Medulla oblongata (tissue), 1 donor: ENCODE data around the gene CRYZL1.

Experiments used
- DNase-seq: peaks from one replicate; pipeline ENCODE4 v3.0.0-alpha.2; 2015; ENCODE audit errors: extremely low spot score

The CRYZL1 gene

GRCh38 chr21:33661146-33661545 lies 19.6 kb upstream of the CRYZL1 start:
- DNase-seq = no peak

DNA sequence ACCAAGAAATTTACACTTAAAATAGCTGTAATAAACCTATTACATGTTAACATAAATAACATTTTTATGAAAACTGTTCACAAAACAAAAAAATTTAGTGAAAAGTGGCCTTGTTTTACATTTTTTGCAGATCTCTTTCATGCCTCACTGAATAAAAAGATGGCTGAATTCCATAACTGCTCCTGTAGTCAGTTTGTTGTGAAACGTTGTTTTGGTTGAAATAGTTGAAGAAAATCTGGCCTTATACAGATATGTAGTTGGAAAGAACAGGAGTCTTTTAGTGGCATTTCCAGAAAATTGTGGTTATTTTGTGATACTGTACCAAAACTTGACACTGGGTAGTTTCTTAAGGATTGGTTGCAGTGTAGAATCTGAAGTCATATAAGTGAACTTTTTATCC lies 18.9 kb upstream of the CRYZL1 start:
- DNase-seq = no peak

DNA sequence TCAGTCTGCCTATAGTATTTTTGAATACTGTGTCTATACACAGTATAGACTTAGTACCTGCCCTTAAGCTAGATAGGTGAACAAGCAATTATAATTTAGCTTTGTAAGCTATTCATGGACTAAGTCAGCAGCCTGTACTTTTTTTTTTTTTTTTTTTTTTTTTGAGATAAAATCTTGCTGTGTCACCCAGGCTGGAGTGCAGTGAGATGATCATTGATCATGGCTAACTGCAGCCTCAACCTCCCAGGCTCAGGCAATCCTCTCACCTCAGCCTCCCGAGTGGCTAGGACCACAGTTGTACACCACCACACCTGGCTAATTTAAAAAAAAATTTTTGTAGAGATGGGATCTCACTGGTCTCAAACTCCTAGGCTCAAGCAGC lies 18.0 kb upstream of the CRYZL1 start:
- DNase-seq = no peak

GRCh38 chr21:33658919-33659567 lies 17.5 kb upstream of the CRYZL1 start:
- DNase-seq = no peak

DNA sequence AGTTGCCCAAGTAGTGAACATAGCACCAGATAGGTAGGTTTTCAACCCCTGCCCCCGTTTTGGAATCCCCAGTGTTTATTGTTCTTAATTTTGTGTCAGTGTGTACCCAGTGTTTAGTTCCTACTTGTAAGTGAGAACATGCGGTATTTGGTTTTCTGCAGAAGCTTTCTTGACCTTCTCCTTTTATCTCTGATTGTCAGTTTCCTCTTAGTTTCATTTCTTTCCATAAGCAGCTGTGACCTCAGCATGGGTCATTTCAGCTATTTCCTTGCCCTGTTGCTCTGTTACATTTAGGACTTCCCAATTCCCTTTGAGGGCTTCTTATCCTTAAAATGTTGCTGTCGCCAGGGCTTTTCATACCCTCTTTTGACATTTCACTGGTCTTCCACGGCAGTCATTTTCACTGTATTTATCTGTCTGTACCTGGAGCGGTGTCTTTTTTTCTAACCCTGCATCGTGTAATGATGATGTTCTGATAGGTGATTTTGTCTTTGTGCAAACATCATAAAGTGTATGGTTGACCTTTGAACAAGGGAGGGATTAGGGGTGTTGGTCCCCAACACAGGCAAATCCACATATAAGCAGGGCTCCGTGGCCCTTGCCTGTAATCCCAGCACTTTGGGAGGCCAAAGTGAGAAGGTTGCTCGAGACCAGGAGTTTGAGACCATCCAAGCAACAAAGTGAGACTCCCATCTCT lies 15.7 kb upstream of the CRYZL1 start:
- DNase-seq = peak; percentile 22

DNA sequence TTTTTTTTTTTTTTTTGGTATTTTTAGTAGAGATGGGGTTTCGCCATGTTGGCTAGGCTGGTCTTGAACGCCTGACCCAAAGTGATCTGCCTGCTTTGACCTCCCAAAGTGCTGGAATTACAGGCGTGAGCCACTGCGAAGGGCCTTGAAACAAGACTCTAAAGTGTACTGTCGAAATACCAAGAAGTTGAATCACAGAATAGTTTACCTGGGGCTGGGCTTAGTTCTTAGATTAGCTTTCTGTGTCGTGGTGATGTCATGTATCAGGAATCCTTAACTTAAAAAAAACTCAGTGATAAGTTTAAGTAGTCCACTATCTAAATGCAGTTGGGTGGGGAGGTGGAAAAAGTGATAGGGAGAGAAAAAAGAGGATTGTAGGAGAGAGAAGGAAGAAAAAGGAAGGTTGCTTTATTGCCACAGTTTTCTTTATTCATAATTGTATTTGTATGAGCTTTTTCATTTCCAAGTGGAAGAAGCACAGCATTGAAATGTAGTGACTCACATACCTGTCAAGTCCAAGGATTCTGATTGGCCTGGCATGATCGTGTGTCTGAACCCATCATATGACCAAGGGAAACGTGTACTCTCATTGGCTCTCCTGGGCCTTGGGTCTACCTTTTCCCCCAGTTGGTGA lies 14.2 kb upstream of the CRYZL1 start:
- DNase-seq = no peak

DNA sequence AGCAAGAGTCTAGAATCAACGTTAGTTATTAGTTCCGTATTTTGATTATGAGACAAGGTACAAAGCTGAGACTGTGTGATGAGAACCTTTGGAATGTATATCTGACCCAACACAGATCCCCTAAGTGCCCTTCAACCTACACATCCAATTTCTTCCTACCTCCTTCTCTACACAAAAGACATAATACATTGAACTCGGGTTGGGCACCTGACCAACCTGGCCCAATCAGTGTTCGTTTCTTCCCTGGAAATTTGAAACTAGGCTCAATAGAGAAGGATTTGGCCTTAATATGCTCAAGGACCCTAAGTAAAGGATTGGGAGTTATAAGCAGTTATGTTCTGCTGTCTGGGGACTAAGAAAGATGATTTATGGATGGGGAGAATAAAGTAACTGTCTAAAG lies 12.9 kb upstream of the CRYZL1 start:
- DNase-seq = no peak

GRCh38 chr21:33651965-33652680 lies 10.6 kb upstream of the CRYZL1 start:
- no peak for DNase-seq

- DNase-seq = no peak
Measured at GRCh38 chr21:33650929-33651509, 9.5 kb upstream of the CRYZL1 start.

GRCh38 chr21:33650230-33650629 lies 8.7 kb upstream of the CRYZL1 start:
- DNase-seq = no peak

- DNase-seq = no peak
Measured at GRCh38 chr21:33648555-33648954, 7.0 kb upstream of the CRYZL1 start.

DNA sequence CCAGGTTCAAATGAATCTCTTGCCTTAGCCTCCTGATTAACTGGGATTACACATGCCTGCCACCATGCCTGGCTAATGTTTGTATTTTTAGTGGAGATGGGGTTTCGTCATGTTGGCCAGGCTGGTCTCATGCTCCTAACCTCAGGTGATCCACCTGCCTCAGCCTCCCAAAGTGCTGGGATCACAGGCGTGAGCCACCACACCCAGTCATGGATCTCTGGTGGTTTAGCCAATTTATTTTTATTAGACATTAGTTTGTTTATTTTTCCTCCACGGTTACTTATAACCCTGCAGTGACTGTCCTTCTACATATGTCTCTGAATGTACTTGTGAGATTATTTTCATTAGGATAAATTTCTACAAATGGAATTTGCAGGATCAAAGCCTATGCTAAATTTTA lies 6.0 kb upstream of the CRYZL1 start:
- DNase-seq = no peak

GRCh38 chr21:33645730-33646129 lies 4.2 kb upstream of the CRYZL1 start:
- DNase-seq = no peak

- no peak for DNase-seq
Measured at GRCh38 chr21:33644383-33645074, 3.0 kb upstream of the CRYZL1 start.

DNA sequence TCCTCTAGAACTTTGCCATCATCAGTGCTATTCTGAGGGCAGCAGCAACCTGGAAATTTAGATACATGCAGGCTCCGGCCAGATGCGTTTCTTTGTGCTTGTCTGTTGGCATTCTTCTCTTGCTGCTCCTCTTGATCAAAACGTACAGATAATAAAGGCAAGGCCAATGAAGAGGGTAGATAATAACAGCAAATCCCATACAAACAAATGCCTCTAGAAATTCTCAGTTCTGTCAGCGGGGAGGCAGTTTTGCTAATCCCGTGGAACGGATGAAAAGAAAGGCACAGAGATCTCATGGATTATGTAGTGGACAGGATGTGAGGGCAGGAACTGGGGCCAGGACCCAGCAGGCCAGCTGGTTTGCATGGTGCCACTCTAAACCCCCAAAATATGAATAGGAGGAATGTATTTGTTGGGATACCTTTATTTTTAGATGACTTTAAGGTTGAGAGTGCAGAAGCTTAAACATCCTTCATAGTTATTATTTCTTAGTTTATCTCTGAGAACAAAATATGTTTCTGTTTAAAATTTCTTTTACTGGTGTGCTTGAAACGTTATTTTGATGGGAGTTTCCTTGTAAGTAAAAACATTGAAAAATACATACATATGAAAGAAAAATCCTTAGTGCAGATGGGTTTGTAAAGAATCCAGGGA lies 2.2 kb upstream of the CRYZL1 start:
- DNase-seq = peak; percentile 34

- peak; percentile 29 for DNase-seq
Measured at GRCh38 chr21:33642896-33643657, 1.5 kb upstream of the CRYZL1 start.

- DNase-seq = peak; percentile 100
Measured at GRCh38 chr21:33642027-33642895, 720 bp upstream of the CRYZL1 start, which contains the start of gene ITSN1. Gene ITSN1, plus strand, starts transcription at chr21:33642501. Its CDS starts 76,328 bp downstream, at chr21:33718829.

DNA sequence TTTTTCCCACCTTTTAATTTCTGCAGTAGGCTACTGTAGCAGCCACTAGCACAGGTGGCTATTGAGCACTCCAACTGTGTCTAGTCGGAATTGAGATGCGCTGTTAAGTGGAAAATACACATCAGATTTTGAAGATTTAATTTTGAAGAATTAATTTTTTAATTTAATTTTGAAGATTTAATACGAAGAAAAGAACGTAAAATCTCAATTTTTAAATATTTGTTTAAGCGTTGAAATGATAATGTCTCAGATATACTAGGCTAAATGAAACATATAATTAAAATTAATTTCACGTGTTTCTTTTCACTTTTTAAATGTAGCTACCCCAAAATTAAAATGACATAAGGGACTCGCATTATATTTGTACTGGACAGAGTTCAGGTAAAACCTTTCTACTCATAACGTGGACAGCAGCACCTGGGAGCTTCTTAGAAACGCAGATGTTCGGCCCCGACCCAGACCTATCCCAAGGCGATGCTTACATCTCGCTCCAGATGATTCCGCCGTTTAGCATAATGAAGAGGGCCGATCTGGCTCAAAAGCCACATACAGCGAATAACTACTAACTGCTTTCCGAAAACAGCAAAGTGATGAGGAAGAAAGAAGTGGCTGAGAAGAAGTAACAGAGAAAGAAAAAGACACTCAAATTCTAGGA lies 717 bp downstream of the CRYZL1 start:
- DNase-seq = no peak

GRCh38 chr21:33634254-33634653 lies 7.3 kb downstream of the CRYZL1 start:
- no peak for DNase-seq
